Prostate gland (tissue), 2 donors: ENCODE data around the gene PIAS1. TPM values are rescaled to one million over a fixed set of nuclear protein-coding genes. Genes with fewer than 3 reads are reported as not detected.

Experiments used
- DNase-seq: peaks from one replicate; pipeline ENCODE4 v3.0.0-alpha.2; 2019; ENCODE audit warnings: low spot score
- H3K27ac ChIP-seq, 2 donors: fragments of 200-600 bp; sonication (generic); 2 replicates each; pipeline ENCODE4 v1.5.1; 2017 to 2019
- H3K27me3 ChIP-seq: fragments of 200-600 bp; sonication (generic); replicated peaks from 2 replicates; pipeline ENCODE4 v1.5.1; 2019; ENCODE audit not compliant: insufficient read depth
- H3K36me3 ChIP-seq, 2 donors: fragments of 200-600 bp; sonication (generic); 1 replicate in 1 of 2; 2 replicates in 1 of 2; pipeline versions ENCODE4 v1.5.1 to v1.8.1; 2017 to 2019
- H3K4me1 ChIP-seq: fragments of 200-600 bp; sonication (generic); replicated peaks from 2 replicates; pipeline ENCODE4 v1.5.1; 2019
- H3K4me3 ChIP-seq, 2 donors: fragments of 200-600 bp; sonication (generic); 2 replicates each; pipeline ENCODE4 v1.5.1; 2017 to 2019
- H3K9me3 ChIP-seq: fragments of 200-600 bp; sonication (generic); 2 replicates; pipeline ENCODE4 v1.5.1; 2017
- POLR2A ChIP-seq: fragments of 450-650 bp; IDR thresholded peaks from one replicate; pipeline ENCODE4 v1.6.1; 2016; ENCODE audit warnings: antibody characterized with exemption, mild to moderate bottlenecking
- POLR2AphosphoS5 ChIP-seq: sonication (generic); formaldehyde crosslinking; IDR thresholded peaks from one replicate; pipeline ENCODE4 v1.6.1; 2017; ENCODE audit warnings: antibody characterized with exemption
- WGBS: methylation state at CpG from one replicate; pipeline ENCODE4 v1.1.5; 2018; 5-methylcytosine and 5-hydroxymethylcytosine counted together
- intact Hi-C: fragments of 100-400 bp; cut with DNase I; formaldehyde crosslinking; loops from one replicate; pipeline ENCODE4 v1.14.2; 2022
- total RNA-seq, 2 donors: library from RNA; depleted of rRNA; stranded (reverse); fragments of >200 nt; gene quantifications; one replicate each; pipeline ENCODE4 v1.1.0, GENCODE V29; 2016
- TF ChIP-seq, protein P1 (sequence below), 4 experiments: fragments of 200-600 bp in 2 of 4; fragments of 450-650 bp in 2 of 4; sonication (generic) in 2 of 4; IDR thresholded peaks; 1 replicate in 3 of 4; 2 replicates in 1 of 4; pipeline ENCODE4 v1.5.1; 2016 to 2019; ENCODE audit warnings: antibody characterized with exemption in 4 of 4, mild to moderate bottlenecking in 2 of 4, moderate library complexity in 2 of 4

The PIAS1 gene
- total RNA-seq, 2 donors from 2014 or later: 40.9 to 58.4 TPM

DNA sequence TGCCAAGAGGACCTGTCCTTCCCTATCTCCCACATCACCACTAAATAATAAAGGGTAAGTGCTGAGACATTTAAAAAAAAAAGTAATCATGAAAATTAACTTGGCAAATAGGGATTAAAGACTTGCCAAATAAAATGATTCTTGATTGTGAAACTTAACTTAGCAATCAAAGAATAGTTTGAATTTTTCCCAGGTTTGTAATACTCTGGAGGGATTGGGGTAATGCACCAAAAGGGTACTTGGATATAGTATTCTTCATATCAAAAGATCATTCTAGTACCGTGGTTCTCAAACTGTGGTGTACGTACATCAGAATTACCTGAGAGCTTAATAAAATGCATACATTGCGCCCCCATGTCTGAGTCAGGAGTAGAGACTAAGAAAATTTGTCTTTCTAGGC is 122.5 kb downstream of the PIAS1 start:
- TF ChIP-seq, protein P1, sequence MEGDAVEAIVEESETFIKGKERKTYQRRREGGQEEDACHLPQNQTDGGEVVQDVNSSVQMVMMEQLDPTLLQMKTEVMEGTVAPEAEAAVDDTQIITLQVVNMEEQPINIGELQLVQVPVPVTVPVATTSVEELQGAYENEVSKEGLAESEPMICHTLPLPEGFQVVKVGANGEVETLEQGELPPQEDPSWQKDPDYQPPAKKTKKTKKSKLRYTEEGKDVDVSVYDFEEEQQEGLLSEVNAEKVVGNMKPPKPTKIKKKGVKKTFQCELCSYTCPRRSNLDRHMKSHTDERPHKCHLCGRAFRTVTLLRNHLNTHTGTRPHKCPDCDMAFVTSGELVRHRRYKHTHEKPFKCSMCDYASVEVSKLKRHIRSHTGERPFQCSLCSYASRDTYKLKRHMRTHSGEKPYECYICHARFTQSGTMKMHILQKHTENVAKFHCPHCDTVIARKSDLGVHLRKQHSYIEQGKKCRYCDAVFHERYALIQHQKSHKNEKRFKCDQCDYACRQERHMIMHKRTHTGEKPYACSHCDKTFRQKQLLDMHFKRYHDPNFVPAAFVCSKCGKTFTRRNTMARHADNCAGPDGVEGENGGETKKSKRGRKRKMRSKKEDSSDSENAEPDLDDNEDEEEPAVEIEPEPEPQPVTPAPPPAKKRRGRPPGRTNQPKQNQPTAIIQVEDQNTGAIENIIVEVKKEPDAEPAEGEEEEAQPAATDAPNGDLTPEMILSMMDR (IDR thresholded peaks at IDR 0.05): no peak
- TF ChIP-seq POLR2A: no peak
- no peak for TF ChIP-seq POLR2AphosphoS5
- Histone ChIP-seq H3K27ac (no peak overlapping the region), H3K9me3 (no peaks in the 10 kb centered on the region), H3K4me3 (no peak overlapping the region), H3K4me1 (no peaks in the 10 kb centered on the region), H3K36me3 (no peaks in the 10 kb centered on the region), H3K27me3 (no peaks in the 10 kb centered on the region)
- intact Hi-C loops: no loop called here
- DNase-seq: no peak
- WGBS: 96% methylated on average over 3 of the region's 3 CpGs

DNA sequence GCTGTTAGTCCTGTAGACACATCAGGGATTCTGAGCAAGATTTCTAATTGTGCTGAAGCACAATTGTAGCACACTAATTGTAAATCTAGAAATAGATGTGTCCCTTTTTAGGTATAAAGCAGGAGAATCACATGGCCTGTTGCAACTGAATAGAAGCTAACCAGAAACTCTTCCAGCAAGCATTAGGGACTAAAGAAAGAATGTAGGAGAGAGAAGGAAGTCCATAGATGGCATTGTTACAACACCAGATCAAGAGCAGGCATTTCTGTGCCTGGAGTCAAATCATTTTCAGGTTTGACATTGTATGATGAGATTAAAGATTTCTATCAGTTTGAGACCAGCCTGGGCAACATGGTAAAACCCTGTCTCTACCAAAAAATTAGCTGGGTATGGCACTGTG is 123.6 kb downstream of the PIAS1 start:
- H3K27ac ChIP-seq: no peak overlapping the region

DNA sequence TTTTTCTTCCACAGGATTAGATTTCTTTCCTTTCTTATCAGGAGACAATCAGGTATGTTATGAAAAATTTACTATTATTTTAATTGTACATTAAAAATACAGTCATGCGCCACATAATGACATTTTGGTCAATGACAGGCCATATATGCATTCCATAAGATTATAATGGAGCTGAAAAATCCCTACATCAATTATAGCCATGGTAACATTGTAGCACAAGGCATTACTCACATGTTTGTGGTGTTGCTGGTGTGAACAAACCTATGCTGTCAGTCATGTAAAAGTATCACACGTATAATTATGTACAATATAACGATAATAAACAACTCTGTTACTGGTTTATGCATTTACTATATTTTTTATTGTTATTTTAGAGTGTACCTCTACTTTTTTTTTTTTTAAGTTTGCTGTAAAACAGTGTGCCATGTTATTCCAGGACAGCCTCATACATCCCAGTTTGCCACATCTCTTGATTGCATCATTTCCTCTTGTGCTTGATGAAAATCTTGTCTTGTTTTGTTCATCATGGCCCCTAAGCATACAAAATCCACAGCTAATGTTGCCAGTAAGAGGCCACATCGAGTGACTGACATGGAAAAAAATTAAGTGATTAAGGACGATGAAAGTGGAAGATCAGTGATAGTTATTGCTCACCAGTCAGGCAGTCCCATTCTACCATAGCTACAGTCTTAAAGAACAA is 129.7 kb downstream of the PIAS1 start:
- Histone ChIP-seq H3K4me3 (no peak overlapping the region), H3K9me3 (no peaks in the 10 kb centered on the region), H3K27ac (no peak overlapping the region), H3K4me1 (peaks cover 13% of the 10 kb centered on the region), H3K36me3 (no peaks in the 10 kb centered on the region), H3K27me3 (no peaks in the 10 kb centered on the region)
- intact Hi-C loops: no loop called here
- no peak for DNase-seq
- TF ChIP-seq POLR2A (no peak), POLR2AphosphoS5 (no peak)
- TF ChIP-seq, protein P1 (IDR thresholded peaks at IDR 0.05): no peak
- 85% methylated on average over 5 of the region's 5 CpGs for WGBS

More for the DNA sequence above, 123.6 kb downstream of the PIAS1 start:
- Histone ChIP-seq H3K4me1 (no peaks in the 10 kb centered on the region), H3K27me3 (no peaks in the 10 kb centered on the region), H3K9me3 (no peaks in the 10 kb centered on the region), H3K36me3 (no peaks in the 10 kb centered on the region), H3K4me3 (no peak overlapping the region)
- intact Hi-C loops: no loop called here
- no peak for DNase-seq
- TF ChIP-seq, protein P1 (IDR thresholded peaks at IDR 0.05): no peak
- TF ChIP-seq POLR2AphosphoS5 (no peak), POLR2A (no peak)

DNA sequence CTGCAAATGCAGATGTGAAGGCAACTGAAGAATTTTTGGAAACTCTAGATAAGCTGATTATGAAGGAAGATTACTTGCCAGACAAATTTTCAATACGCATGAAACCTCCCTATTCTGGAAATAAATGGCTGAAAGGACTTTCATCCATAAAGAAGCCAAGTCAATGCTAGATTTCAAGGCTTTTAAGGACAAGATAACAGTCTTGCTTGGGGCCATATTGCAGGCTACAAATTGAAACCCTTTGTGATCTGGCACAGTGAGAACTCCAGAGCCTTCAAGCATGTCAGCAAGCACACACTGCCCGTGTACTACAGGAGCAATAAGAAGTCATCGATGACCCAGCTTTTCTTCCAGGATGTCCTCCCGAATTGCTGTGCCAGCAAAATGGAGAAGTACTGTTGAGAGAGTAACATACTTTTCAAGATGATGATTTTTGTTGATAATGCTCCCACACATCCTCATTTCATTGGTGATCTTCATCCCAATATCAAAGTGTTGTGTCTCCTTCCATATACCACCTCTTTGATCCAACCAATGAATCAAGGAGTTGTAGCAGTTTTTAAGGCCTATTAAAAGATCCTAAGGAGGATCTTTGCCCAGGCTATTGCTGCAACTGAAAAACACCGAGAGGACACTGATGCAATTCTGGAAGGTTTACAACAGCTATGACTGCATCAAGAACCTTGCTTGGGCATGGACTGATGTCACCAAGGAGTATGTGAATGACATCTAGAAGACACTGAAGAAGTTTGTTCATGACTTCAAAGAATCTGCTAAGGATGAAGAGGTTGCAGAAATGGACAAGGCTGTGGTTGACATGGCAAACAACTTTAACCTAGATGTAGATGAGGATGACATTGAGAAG is 130.7 kb downstream of the PIAS1 start:
- intact Hi-C loops: no loop called here
- Histone ChIP-seq H3K9me3 (no peaks in the 10 kb centered on the region), H3K4me3 (no peak overlapping the region), H3K36me3 (no peaks in the 10 kb centered on the region), H3K27me3 (no peaks in the 10 kb centered on the region), H3K27ac (no peak overlapping the region), H3K4me1 (peaks cover 17% of the 10 kb centered on the region)
- TF ChIP-seq, protein P1 (IDR thresholded peaks at IDR 0.05): no peak
- TF ChIP-seq POLR2AphosphoS5 (no peak), POLR2A (no peak)
- WGBS: 91% methylated on average over 5 of the region's 5 CpGs
- no peak for DNase-seq
